BE2C (cell line): Measurements from ENCODE around the gene PEX19.
A peak's percentile ranks its signal among the peaks of the same experiment; 100 is the strongest.
"Not testable (repeated sequence)": the region's sequence is repeated elsewhere in the genome, so short reads cannot be mapped to it uniquely, and the experiment has no call there.

Source experiments
- DNase-seq: peaks from one replicate; pipeline ENCODE4 v3.0.0-alpha.2; 2020
- H3K27me3 ChIP-seq: fragments of 250-450 bp; sonication (Bioruptor Pico); 2 replicates; pipeline ENCODE4 v1.5.1; 2020; ENCODE audit warnings: mild to moderate bottlenecking
- H3K36me3 ChIP-seq: fragments of 250-450 bp; sonication (Bioruptor Pico); 2 replicates; pipeline ENCODE4 v1.5.1; 2020; ENCODE audit warnings: mild to moderate bottlenecking
- H3K4me1 ChIP-seq: fragments of 250-450 bp; sonication (Bioruptor Pico); 2 replicates; pipeline ENCODE4 v1.5.1; 2020
- H3K4me3 ChIP-seq: 2 replicates; pipeline ENCODE4 v1.5.1; 2011; ENCODE audit warnings: low read depth, low read length
- H3K9me3 ChIP-seq: fragments of 250-450 bp; sonication (Bioruptor Pico); 2 replicates; pipeline ENCODE4 v1.5.1; 2020
- TF ChIP-seq, protein P1 (sequence below): IDR thresholded peaks from 2 replicates; pipeline ENCODE4 v1.5.1; 2012; ENCODE audit warnings: mild to moderate bottlenecking, low read depth, low read length

The PEX19 gene

GRCh38 chr1:160300173-160300572 is 15.2 kb upstream of the PEX19 start:
- Histone ChIP-seq H3K4me3 (no peak overlapping the region), H3K4me1 (no peaks in the 10 kb centered on the region), H3K36me3 (peaks cover 61% of the 10 kb centered on the region), H3K27me3 (no peaks in the 10 kb centered on the region), H3K9me3 (no peaks in the 10 kb centered on the region)
- TF ChIP-seq, protein P1, sequence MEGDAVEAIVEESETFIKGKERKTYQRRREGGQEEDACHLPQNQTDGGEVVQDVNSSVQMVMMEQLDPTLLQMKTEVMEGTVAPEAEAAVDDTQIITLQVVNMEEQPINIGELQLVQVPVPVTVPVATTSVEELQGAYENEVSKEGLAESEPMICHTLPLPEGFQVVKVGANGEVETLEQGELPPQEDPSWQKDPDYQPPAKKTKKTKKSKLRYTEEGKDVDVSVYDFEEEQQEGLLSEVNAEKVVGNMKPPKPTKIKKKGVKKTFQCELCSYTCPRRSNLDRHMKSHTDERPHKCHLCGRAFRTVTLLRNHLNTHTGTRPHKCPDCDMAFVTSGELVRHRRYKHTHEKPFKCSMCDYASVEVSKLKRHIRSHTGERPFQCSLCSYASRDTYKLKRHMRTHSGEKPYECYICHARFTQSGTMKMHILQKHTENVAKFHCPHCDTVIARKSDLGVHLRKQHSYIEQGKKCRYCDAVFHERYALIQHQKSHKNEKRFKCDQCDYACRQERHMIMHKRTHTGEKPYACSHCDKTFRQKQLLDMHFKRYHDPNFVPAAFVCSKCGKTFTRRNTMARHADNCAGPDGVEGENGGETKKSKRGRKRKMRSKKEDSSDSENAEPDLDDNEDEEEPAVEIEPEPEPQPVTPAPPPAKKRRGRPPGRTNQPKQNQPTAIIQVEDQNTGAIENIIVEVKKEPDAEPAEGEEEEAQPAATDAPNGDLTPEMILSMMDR: no peak
- DNase-seq: no peak

DNA sequence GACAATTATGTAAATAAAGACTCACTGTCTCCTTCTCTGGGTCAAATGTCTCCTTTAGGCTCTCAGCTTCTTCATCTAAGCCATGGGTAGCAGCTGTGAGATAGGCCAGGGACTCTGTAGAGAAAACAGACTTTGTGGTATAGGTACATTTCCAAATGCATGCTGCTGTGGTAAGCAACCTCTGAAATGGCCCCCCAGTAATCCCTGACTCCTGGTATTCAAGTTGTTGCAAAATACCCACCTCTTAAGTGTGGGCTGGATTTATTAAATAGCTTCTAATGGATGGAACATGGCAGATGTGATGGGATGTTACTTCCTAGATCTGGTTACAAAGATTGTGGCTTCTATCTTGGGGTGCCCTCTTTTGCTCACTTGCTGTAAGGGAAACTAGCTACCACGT is 11.1 kb upstream of the PEX19 start:
- no peak for DNase-seq
- H3K4me3 ChIP-seq: no peak overlapping the region
- H3K36me3 ChIP-seq: peaks cover 80% of the 10 kb centered on the region
- H3K27me3 ChIP-seq: no peaks in the 10 kb centered on the region
- H3K9me3 ChIP-seq: no peaks in the 10 kb centered on the region
- H3K4me1 ChIP-seq: no peaks in the 10 kb centered on the region
- TF ChIP-seq, protein P1: no peak

- Histone ChIP-seq H3K4me3 (no peak overlapping the region), H3K9me3 (no peaks in the 10 kb centered on the region), H3K4me1 (no peaks in the 10 kb centered on the region), H3K27me3 (no peaks in the 10 kb centered on the region), H3K36me3 (peaks cover 80% of the 10 kb centered on the region)
- DNase-seq: no peak
- TF ChIP-seq, protein P1: no peak
These were observed 8.4 kb upstream of the PEX19 start for GRCh38 chr1:160293020-160293968.

DNA sequence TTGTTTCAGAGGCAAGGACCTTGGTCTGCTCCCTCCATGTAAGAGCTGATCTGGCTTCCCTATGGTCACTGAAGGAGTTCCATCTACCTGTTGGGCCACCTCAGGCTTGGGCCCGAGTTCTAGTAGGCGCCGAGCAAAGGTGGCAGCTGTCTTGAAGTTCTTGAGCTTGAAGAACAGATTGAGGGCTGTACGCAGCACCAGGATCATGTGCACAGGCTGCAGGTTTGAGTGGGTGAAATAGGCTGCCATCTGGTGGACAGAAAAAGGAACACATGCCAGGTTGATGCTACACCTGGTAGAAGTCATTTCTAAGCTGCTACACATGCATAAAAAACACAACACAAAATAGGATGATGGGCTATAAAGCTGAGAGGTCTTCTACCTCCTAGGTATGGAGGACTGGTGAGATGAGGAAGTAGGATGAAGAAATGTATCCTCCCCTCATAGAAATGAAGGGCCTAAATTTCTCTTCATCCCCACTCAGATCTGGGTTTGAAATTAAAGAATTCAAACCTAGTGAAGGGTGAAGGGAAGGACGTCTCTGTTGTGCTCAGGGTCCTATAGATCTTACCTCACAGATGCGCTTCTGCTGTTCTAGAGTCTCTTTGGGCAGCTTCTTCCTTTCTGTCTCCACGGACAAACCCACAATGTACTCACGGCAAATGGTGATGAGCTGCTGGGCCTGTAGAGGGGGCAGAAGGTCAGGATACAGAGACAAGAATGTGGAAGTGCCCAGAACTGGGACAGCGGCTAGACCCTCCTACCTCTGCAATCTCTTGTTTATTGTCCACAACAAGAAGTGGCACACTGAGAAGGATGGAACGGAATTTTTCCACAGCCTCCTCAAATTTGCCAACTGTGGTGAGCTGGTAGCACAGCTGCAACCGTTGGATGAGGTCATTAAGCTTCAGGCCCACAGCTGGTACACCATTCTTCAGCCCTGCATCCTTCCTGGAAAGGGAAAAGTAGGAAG is 6.6 kb upstream of the PEX19 start:
- peaks cover 66% of the 10 kb centered on the region for H3K36me3 ChIP-seq

GRCh38 chr1:160287769-160288168 is 2.8 kb upstream of the PEX19 start:
- H3K27me3 ChIP-seq, DNase-seq, H3K9me3 ChIP-seq, H3K4me3 ChIP-seq, H3K4me1 ChIP-seq: not testable (repeated sequence)
- H3K36me3 ChIP-seq: peaks cover 32% of the 10 kb centered on the region

More for the DNA sequence above, 6.6 kb upstream of the PEX19 start:
- no peak overlapping the region for H3K4me3 ChIP-seq
- H3K9me3 ChIP-seq: no peaks in the 10 kb centered on the region
- TF ChIP-seq, protein P1: peak; percentile 89
- H3K27me3 ChIP-seq: no peaks in the 10 kb centered on the region
- DNase-seq: peak; percentile 61
- no peaks in the 10 kb centered on the region for H3K4me1 ChIP-seq

GRCh38 chr1:160285506-160285905 is 573 bp upstream of the PEX19 start:
- no peak for DNase-seq
- peak overlapping the region; percentile 96 for H3K4me3 ChIP-seq

More at GRCh38 chr1:160285506-160285905, 573 bp upstream of the PEX19 start:
- no peaks in the 10 kb centered on the region for H3K9me3 ChIP-seq
- H3K36me3 ChIP-seq: peaks cover 25% of the 10 kb centered on the region
- H3K27me3 ChIP-seq: no peaks in the 10 kb centered on the region
- TF ChIP-seq, protein P1: no peak
- no peaks in the 10 kb centered on the region for H3K4me1 ChIP-seq
